Gastroesophageal sphincter (tissue), 4 donors: ENCODE results near the gene HDAC4. TPM values are rescaled to one million over a fixed set of nuclear protein-coding genes. Genes with fewer than 3 reads are reported as not detected.

ENCODE experiments used
- ATAC-seq: fragments of 150-250 bp; one replicate; pipeline ENCODE4 v1.9.1; 2016; ENCODE audit warnings: mild to moderate bottlenecking, moderate library complexity
- H3K27ac ChIP-seq, 4 donors: fragments of 200-600 bp; sonication (generic) in 3 of 4; 1 replicate in 3 of 4; 2 replicates in 1 of 4; pipeline ENCODE4 v1.5.1; 2016 to 2019
- H3K27me3 ChIP-seq: fragments of 200-600 bp; sonication (generic); one replicate; pipeline ENCODE4 v1.5.1; 2019
- H3K36me3 ChIP-seq, 2 donors: fragments of 200-600 bp; sonication (generic); one replicate each; pipeline ENCODE4 v1.5.1; 2019; ENCODE audit warnings: control low read depth in 1 of 2
- H3K4me1 ChIP-seq, 3 donors: fragments of 200-600 bp; sonication (generic); 1 replicate in 2 of 3; 2 replicates in 1 of 3; pipeline ENCODE4 v1.5.1; 2016 to 2019; ENCODE audit warnings: control low read depth in 2 of 3
- H3K4me3 ChIP-seq, 2 donors: fragments of 200-600 bp; sonication (generic); one replicate each; pipeline ENCODE4 v1.5.1; 2019; ENCODE audit warnings: mild to moderate bottlenecking in 1 of 2, moderate library complexity in 1 of 2
- H3K9me3 ChIP-seq, 3 donors: fragments of 200-600 bp; sonication (generic); one replicate each; pipeline ENCODE4 v1.5.1; 2017 to 2019; ENCODE audit warnings: control low read depth in 2 of 3
- CTCF ChIP-seq, 4 experiments: fragments of 200-600 bp in 2 of 4; fragments of 450-650 bp in 2 of 4; sonication (generic) in 1 of 4; IDR thresholded peaks; one replicate each; pipeline ENCODE4 v1.5.1; 2017 to 2019; ENCODE audit warnings: antibody characterized with exemption in 4 of 4, mild to moderate bottlenecking in 2 of 4, moderate library complexity in 2 of 4
- EP300 ChIP-seq: sonication (generic); formaldehyde crosslinking; IDR thresholded peaks from one replicate; pipeline ENCODE4 v1.6.1; 2017; ENCODE audit warnings: antibody characterized with exemption, mild to moderate bottlenecking
- POLR2A ChIP-seq, 2 donors: fragments of 450-650 bp; IDR thresholded peaks; one replicate each; pipeline ENCODE4 v1.6.1; 2017; ENCODE audit warnings: antibody characterized with exemption in 2 of 2, mild to moderate bottlenecking in 2 of 2, moderate library complexity in 1 of 2
- POLR2AphosphoS5 ChIP-seq: sonication (generic); formaldehyde crosslinking; IDR thresholded peaks from one replicate; pipeline ENCODE4 v1.6.1; 2017; ENCODE audit warnings: antibody characterized with exemption
- WGBS, 2 donors: methylation state at CpG; one replicate each; pipeline ENCODE4 v1.1.5; 2018; ENCODE audit warnings: low coverage in 1 of 2; 5-methylcytosine and 5-hydroxymethylcytosine counted together
- total RNA-seq, 4 donors: library from RNA; depleted of rRNA; stranded (reverse); fragments of >200 nt; gene quantifications; one replicate each; pipeline ENCODE4 v1.1.0, GENCODE V29; 2016

HDAC4 gene
- total RNA-seq, 4 donors from 2014 or later, result 41.3 to 104 (median 85.8) TPM

DNA sequence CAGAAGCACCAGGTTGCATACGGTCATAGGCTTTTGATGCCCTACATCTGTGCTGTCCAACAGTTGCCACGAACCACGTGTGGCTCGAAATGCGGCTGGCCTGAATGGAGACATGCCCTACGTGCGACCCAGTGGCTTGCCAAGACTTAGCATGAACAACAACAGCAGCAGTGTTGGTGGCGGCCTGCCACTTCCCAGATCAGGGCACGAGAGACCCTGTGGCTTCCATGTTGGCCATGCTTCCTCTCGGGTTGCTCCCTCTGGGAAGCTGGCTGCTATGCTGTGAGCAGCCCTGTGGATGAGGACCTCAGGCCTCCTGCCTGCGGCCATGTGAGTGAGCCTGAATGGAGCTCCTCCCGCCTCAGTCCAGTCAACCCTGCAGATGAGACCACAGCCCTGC is 212.3 kb downstream of the HDAC4 start:
- Histone ChIP-seq H3K27ac (no peak overlapping the region), H3K9me3 (peaks cover 0 to 6% (median 0%) of the 10 kb centered on the region in 3 donors), H3K27me3 (no peaks in the 10 kb centered on the region), H3K4me1 (peaks cover 0 to 23% (median 0%) of the 10 kb centered on the region in 3 donors), H3K36me3 (peaks cover 0 to 55% of the 10 kb centered on the region in 2 donors), H3K4me3 (no peak overlapping the region)
- TF ChIP-seq POLR2A (IDR thresholded peaks at IDR 0.05), result no peak
- no peak for TF ChIP-seq CTCF (IDR thresholded peaks at IDR 0.05)
- TF ChIP-seq POLR2AphosphoS5, result no peak
- WGBS, 2 donors, result 90 to 100% methylated on average over 1 to 2 of the region's 12 CpGs
- ATAC-seq, result no peak

DNA sequence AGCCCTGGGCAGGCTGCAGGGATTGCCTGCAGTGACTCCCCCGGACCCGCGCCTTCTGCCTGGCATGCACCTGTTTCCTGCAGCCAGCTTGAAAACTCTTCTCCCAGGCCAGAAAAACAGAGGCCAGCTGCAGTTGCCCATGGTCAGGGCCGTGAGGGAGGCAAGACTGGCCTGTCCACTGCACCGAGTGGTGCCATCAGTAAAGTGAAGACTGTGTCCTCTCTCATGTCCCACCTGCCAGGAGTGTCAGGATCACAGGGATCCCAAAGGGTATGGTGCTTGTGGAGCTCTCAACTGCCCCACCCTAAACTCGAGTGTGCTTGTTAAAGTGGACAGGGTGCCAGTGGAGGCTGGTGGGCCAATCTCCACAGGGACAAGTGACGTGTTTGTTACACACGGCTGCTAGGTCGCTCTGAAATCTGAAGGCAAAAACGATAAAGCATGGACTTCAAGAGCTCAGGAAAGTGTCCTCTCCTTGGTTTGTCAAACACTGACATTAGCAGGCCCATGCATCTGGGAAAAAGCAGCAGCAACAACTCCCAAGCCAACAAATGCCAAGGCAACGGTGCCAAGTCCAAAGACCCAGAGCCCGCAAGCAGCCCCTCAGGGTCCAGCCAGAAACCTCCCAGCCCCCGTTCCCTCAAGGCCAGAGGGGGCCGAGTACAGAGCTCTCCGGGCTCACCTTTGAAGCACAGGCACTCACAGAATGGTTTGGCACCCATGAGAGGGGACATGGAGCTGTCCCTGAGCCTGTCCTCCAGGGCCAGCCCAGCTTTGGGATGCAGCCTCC is 213.2 kb downstream of the HDAC4 start:
- 75 to 98% methylated on average over 6 of the region's 15 CpGs for WGBS, 2 donors
- no peak for ATAC-seq
- Histone ChIP-seq H3K4me3 (no peak overlapping the region), H3K9me3 (peaks cover 0 to 6% (median 0%) of the 10 kb centered on the region in 3 donors), H3K27me3 (no peaks in the 10 kb centered on the region), H3K36me3 (peaks cover 0 to 62% of the 10 kb centered on the region in 2 donors), H3K4me1 (peaks cover 0 to 14% (median 0%) of the 10 kb centered on the region in 3 donors), H3K27ac (no peak overlapping the region)
- TF ChIP-seq CTCF (IDR thresholded peaks at IDR 0.05) (no peak), POLR2AphosphoS5 (no peak), EP300 (no peak), POLR2A (IDR thresholded peaks at IDR 0.05) (no peak)

DNA sequence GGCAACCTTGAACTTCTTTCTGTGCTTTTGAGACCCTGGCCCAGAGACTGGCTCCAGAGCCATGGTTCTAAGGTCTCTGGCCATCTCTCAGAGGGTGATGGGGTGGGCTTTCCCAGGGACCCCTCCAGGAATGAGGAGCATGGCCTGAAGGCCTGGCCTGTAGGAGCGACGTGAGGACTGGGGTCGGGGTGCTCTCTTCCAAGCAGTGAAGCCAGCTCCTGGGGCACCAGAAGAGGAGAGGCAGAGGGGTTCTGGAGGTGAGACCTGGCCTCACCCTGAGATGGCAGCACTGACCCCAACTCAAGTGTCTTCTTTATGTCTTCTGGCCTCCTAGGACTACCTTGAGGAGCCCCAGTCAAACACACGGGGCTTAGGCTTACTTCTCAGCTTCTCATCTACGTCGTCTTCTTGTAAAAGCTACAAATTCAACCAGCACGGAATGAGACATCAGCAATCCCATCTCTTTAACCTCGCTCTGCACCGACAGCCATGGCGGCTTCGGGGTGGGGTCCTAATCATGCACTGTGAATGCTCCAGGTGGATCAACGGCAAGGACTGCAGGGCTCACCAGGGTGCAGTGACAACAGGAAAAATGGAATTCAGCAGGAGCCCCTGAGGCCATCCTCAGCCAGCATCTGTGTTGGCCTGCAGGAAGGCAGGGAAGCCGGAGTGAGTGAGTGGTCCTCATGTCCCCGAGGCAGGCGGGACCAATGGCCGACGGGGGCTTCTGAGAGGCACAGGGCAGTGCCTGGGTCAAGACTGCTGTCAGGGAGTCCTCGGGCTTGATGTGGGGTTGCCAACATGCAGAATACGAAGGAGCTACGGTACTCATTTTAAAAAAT is 214.1 kb downstream of the HDAC4 start:
- ATAC-seq, result no peak
- peaks cover 0 to 72% of the 10 kb centered on the region in 2 donors for H3K36me3 ChIP-seq

More for the DNA sequence above, 214.1 kb downstream of the HDAC4 start:
- no peak overlapping the region for H3K4me3 ChIP-seq
- WGBS, 2 donors, result 90 to 96% methylated on average over 8 to 15 of the region's 20 CpGs
- no peaks in the 10 kb centered on the region for H3K27me3 ChIP-seq
- peaks cover 0 to 12% (median 0%) of the 10 kb centered on the region in 3 donors for H3K4me1 ChIP-seq
- H3K9me3 ChIP-seq, result peaks cover 0 to 6% (median 0%) of the 10 kb centered on the region in 3 donors
- H3K27ac ChIP-seq, result no peak overlapping the region
- no peak for TF ChIP-seq POLR2A (IDR thresholded peaks at IDR 0.05)
- TF ChIP-seq CTCF (IDR thresholded peaks at IDR 0.05), result no peak
- TF ChIP-seq EP300, result no peak
- no peak for TF ChIP-seq POLR2AphosphoS5
